GM23338 (cell line): ENCODE data around the gene SDR42E2. TPM values are rescaled to one million over a fixed set of nuclear protein-coding genes. Genes with fewer than 3 reads are reported as not detected.

Experiments used
- ATAC-seq: fragments of 200-7000 bp; cut with Tn5 transposase; 3 replicates; pipeline ENCODE4 v1.9.1; 2020
- DNase-seq: peaks from one replicate; pipeline ENCODE4 v3.0.0-alpha.2; 2015; ENCODE audit warnings: low spot score
- H2AFZ ChIP-seq: fragments of 200-600 bp; sonication (generic); 2 replicates; pipeline ENCODE4 v1.8.0; 2016; ENCODE audit warnings: antibody characterized with exemption, mild to moderate bottlenecking, moderate library complexity
- H3F3A ChIP-seq: fragments of 200-600 bp; sonication (generic); replicated peaks from 2 replicates; pipeline ENCODE4 v1.8.0; 2017; ENCODE audit warnings: antibody characterized with exemption, mixed run types, low read depth
- H3K27ac ChIP-seq: fragments of 200-600 bp; sonication (generic); 2 replicates; pipeline ENCODE4 v1.6.1; 2016; ENCODE audit warnings: low read depth
- H3K27me3 ChIP-seq: fragments of 200-600 bp; sonication (generic); 2 replicates; pipeline ENCODE4 v1.8.0; 2016; ENCODE audit warnings: mild to moderate bottlenecking, mixed run types, moderate library complexity; ENCODE audit not compliant: insufficient read depth
- H3K36me3 ChIP-seq: fragments of 200-600 bp; sonication (generic); 2 replicates; pipeline ENCODE4 v1.8.0; 2016; ENCODE audit warnings: mild to moderate bottlenecking; ENCODE audit not compliant: insufficient read depth
- H3K4me1 ChIP-seq: fragments of 200-600 bp; sonication (generic); 2 replicates; pipeline ENCODE4 v1.8.0; 2016; ENCODE audit warnings: mild to moderate bottlenecking, moderate library complexity; ENCODE audit not compliant: insufficient read depth
- H3K4me2 ChIP-seq: fragments of 200-600 bp; sonication (generic); 2 replicates; pipeline ENCODE4 v1.7.1; 2017; ENCODE audit warnings: mixed run types
- H3K4me3 ChIP-seq: fragments of 200-600 bp; sonication (generic); 2 replicates; pipeline ENCODE4 v1.6.1; 2016; ENCODE audit warnings: mixed run types
- H3K79me2 ChIP-seq: fragments of 200-600 bp; sonication (generic); replicated peaks from 2 replicates; pipeline ENCODE4 v1.8.0; 2017; ENCODE audit warnings: mild to moderate bottlenecking; ENCODE audit not compliant: insufficient read depth
- H3K9me2 ChIP-seq: fragments of 200-600 bp; sonication (generic); 2 replicates; pipeline ENCODE4 v1.8.0; 2017; ENCODE audit not compliant: insufficient read depth
- H4K20me1 ChIP-seq: fragments of 200-600 bp; sonication (generic); replicated peaks from 2 replicates; pipeline ENCODE4 v1.8.0; 2017; ENCODE audit warnings: mild to moderate bottlenecking; ENCODE audit not compliant: insufficient read depth
- H3K27ac Mint-ChIP-seq: 2 replicates; pipeline ENCODE4 v1.8.0; 2020; ENCODE audit warnings: inconsistent platforms, mild to moderate bottlenecking, moderate library complexity, mixed read lengths
- H3K27me3 Mint-ChIP-seq: 3 replicates; pipeline ENCODE4 v1.8.0; 2022; ENCODE audit warnings: low read depth, mild to moderate bottlenecking, moderate library complexity, mixed read lengths, inconsistent platforms; ENCODE audit not compliant: insufficient read depth, poor library complexity
- H3K36me3 Mint-ChIP-seq: 3 replicates; pipeline ENCODE4 v1.8.0; 2021; ENCODE audit warnings: low read depth, mild to moderate bottlenecking, inconsistent platforms, moderate library complexity, mixed read lengths
- H3K4me1 Mint-ChIP-seq: 3 replicates; pipeline ENCODE4 v1.8.0; 2020; ENCODE audit warnings: mild to moderate bottlenecking, inconsistent platforms, mixed read lengths
- H3K4me3 Mint-ChIP-seq: 3 replicates; pipeline ENCODE4 v1.8.0; 2021; ENCODE audit warnings: moderate library complexity, mild to moderate bottlenecking, inconsistent platforms, mixed read lengths
- H3K9me3 Mint-ChIP-seq: 3 replicates; pipeline ENCODE4 v1.8.0; 2020; ENCODE audit warnings: moderate library complexity, mild to moderate bottlenecking, inconsistent platforms, mixed read lengths
- CTCF ChIP-seq, 2 experiments: fragments of 200-600 bp in 1 of 2; sonication (generic) in 1 of 2; conservative IDR thresholded peaks; 2 replicates each; pipeline versions ENCODE4 v1.5.1 to v1.6.1; 2016 to 2017; ENCODE audit warnings: antibody characterized with exemption in 2 of 2, low read depth in 2 of 2, mild to moderate bottlenecking in 2 of 2, moderate library complexity in 1 of 2
- ETS1 ChIP-seq: IDR thresholded peaks from 2 replicates; pipeline ENCODE4 v1.6.1; 2016; ENCODE audit warnings: antibody characterized with exemption
- EZH2phosphoT487 ChIP-seq: fragments of 200-600 bp; sonication (generic); IDR thresholded peaks from one replicate; pipeline ENCODE4 v1.8.1; 2018; ENCODE audit warnings: antibody characterized with exemption; ENCODE audit not compliant: unreplicated experiment
- JUNB ChIP-seq: IDR thresholded peaks from one replicate; pipeline ENCODE4 v1.6.1; 2016; ENCODE audit warnings: antibody characterized with exemption; ENCODE audit not compliant: unreplicated experiment
- NANOG ChIP-seq: IDR thresholded peaks from 2 replicates; pipeline ENCODE4 v1.6.1; 2016; ENCODE audit warnings: antibody characterized with exemption, borderline replicate concordance
- POLR2AphosphoS5 ChIP-seq: IDR thresholded peaks from 2 replicates; pipeline ENCODE4 v1.6.1; 2016; ENCODE audit warnings: antibody characterized with exemption, low read depth
- REST ChIP-seq: IDR thresholded peaks from one replicate; pipeline ENCODE4 v1.6.1; 2018; ENCODE audit warnings: antibody characterized with exemption; ENCODE audit not compliant: unreplicated experiment
- STAT1 ChIP-seq: IDR thresholded peaks from one replicate; pipeline ENCODE4 v1.6.1; 2016; ENCODE audit warnings: antibody characterized with exemption; ENCODE audit not compliant: unreplicated experiment
- ZNF331 ChIP-seq: fragments of 250-450 bp; sonication (Bioruptor Pico); IDR thresholded peaks from 2 replicates; pipeline ENCODE4 v1.5.0; 2020; ENCODE audit warnings: low read depth, mild to moderate bottlenecking, moderate library complexity
- ZNF462 ChIP-seq: fragments of 250-450 bp; sonication (Bioruptor Pico); IDR thresholded peaks from 2 replicates; pipeline ENCODE4 v1.5.0; 2020; ENCODE audit warnings: mild to moderate bottlenecking, moderate library complexity
- polyA plus RNA-seq: library from polyadenylated mRNA; unstranded; fragments of >200 nt; fragmentation: Nextera tagmentation; extraction: Ambion mirVana; gene quantifications from 2 replicates; pipeline ENCODE4 v1.2.1, GENCODE V29; 2016
- total RNA-seq: library from RNA; depleted of rRNA; stranded (reverse); fragments of >200 nt; shearing (Covaris generic); gene quantifications from 2 replicates; pipeline ENCODE4 v1.2.3, GENCODE V29; 2014

Gene SDR42E2
- total and polyA plus RNA-seq, 2 experiments from 2014 or later = 0.15 TPM; not detected in 1

GRCh38 chr16:22225060-22225459 lies 62.8 kb downstream of the SDR42E2 start (continued):
- TF ChIP-seq CTCF (conservative IDR thresholded peaks at IDR 0.05; ENCODE audit: low read depth in 2 of 2) (no peak), ZNF331 (CRISPR knock-in tag) (no peak), REST (no peak)

- peaks cover 11% of the 10 kb centered on the region for H3K4me1 Mint-ChIP-seq
- no peaks in the 10 kb centered on the region for H3K9me2 ChIP-seq
- H3K4me3 Mint-ChIP-seq = no peak overlapping the region
- no peaks in the 10 kb centered on the region; the same call in 2 of the 3 replicates for H3K9me3 Mint-ChIP-seq
- peaks cover 12% of the 10 kb centered on the region for H3K4me1 ChIP-seq
- no peak overlapping the region for H2AFZ ChIP-seq
- no peak overlapping the region for H3K4me3 ChIP-seq
- peaks cover 2% of the 10 kb centered on the region; the same call in 1 of the 2 replicates for H3K36me3 ChIP-seq
- peak overlapping the region; percentile 87; the same call in 1 of the 2 replicates for H3K27ac Mint-ChIP-seq
- H3F3A ChIP-seq = peaks cover 7% of the 10 kb centered on the region; the same call in 1 of the 2 replicates
- H3K36me3 Mint-ChIP-seq = peaks cover 22% of the 10 kb centered on the region
- no peak for DNase-seq
- H3K27ac ChIP-seq = peak overlapping the region; percentile 35
- no peaks in the 10 kb centered on the region; the same call in 1 of the 2 replicates for H4K20me1 ChIP-seq
- H3K27me3 ChIP-seq = no peaks in the 10 kb centered on the region
- peaks cover 2% of the 10 kb centered on the region for H3K27me3 Mint-ChIP-seq
- peaks cover 13% of the 10 kb centered on the region; the same call in 1 of the 2 replicates for H3K79me2 ChIP-seq
- H3K4me2 ChIP-seq = no peak overlapping the region
- no peak for ATAC-seq
- TF ChIP-seq ETS1 (no peak), ZNF331 (CRISPR knock-in tag) (no peak), POLR2AphosphoS5 (no peak), NANOG (no peak), JUNB (no peak), CTCF (conservative IDR thresholded peaks at IDR 0.05; ENCODE audit: low read depth in 2 of 2) (no peak), ZNF462 (no peak), STAT1 (no peak), EZH2phosphoT487 (no peak)
Measured at GRCh38 chr16:22229889-22230288, 67.6 kb downstream of the SDR42E2 start.
